ENCODE results near the gene PRDX5.

DNA sequence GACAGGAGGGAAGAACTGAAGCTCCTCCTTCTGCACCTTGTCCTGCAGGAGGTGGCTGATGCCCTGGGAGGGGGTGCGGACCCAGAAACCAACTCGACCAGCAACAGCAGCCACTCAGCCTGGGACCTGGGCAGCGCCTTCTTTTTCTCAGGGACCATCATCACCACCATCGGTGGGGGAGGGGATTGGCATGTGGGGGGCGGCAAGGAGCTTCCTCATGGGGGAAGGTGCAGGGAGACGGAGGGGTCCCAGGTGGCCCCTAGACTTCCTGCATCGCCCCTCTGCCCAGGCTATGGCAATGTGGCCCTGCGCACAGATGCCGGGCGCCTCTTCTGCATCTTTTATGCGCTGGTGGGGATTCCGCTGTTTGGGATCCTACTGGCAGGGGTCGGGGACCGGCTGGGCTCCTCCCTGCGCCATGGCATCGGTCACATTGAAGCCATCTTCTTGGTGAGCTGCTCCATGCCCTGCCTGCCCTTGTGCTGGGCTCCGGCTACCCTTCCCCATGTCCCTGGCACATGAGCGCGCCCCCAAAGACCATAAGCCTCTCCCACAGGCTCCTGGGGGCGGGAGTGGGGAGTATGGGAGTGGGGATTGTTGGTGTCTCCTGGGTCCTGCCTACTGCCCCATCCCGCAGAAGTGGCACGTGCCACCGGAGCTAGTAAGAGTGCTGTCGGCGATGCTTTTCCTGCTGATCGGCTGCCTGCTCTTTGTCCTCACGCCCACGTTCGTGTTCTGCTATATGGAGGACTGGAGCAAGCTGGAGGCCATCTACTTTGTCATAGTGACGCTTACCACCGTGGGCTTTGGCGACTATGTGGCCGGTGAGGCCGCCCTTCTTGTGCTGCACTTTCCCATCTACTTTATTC, 20.9 kb upstream of the PRDX5 start:
- TF ChIP-seq, protein P1, sequence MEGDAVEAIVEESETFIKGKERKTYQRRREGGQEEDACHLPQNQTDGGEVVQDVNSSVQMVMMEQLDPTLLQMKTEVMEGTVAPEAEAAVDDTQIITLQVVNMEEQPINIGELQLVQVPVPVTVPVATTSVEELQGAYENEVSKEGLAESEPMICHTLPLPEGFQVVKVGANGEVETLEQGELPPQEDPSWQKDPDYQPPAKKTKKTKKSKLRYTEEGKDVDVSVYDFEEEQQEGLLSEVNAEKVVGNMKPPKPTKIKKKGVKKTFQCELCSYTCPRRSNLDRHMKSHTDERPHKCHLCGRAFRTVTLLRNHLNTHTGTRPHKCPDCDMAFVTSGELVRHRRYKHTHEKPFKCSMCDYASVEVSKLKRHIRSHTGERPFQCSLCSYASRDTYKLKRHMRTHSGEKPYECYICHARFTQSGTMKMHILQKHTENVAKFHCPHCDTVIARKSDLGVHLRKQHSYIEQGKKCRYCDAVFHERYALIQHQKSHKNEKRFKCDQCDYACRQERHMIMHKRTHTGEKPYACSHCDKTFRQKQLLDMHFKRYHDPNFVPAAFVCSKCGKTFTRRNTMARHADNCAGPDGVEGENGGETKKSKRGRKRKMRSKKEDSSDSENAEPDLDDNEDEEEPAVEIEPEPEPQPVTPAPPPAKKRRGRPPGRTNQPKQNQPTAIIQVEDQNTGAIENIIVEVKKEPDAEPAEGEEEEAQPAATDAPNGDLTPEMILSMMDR (conservative IDR thresholded peaks at IDR 0.05) = no peak
- TF ChIP-seq EZH2 (IDR thresholded peaks at IDR 0.05; ENCODE audit: low read depth) = no peak

All from PC-9 (cell line).